NCI-H345 treated with DMSO at 0.1 percent for 48 hours (cell line): ENCODE measurements around the gene OGG1.

Experiments used
- DNase-seq: peaks from one replicate; lab custom pipeline; 2025; ENCODE audit not compliant: unreplicated experiment; lab: John Stamatoyannopoulos, UW

Gene OGG1

GRCh38 chr3:9727041-9727595 is 22.6 kb upstream of the OGG1 start:
- DNase-seq, result no peak

- DNase-seq, result no peak
Measured at GRCh38 chr3:9727743-9728142, 22.0 kb upstream of the OGG1 start.

- no peak for DNase-seq
Measured at GRCh38 chr3:9729419-9729818, 20.3 kb upstream of the OGG1 start.

GRCh38 chr3:9730657-9731205 is 19.0 kb upstream of the OGG1 start:
- DNase-seq, result peak; percentile 65

- peak; percentile 78 for DNase-seq
Measured at GRCh38 chr3:9731206-9732079, 18.3 kb upstream of the OGG1 start, which contains the start of gene BRPF1. BRPF1 (plus strand) TSS chr3:9731735; CDS start chr3:9734141, 2,406 bp downstream.

GRCh38 chr3:9732080-9732739 is 17.5 kb upstream of the OGG1 start:
- no peak for DNase-seq

GRCh38 chr3:9732740-9733115 is 17.0 kb upstream of the OGG1 start:
- no peak for DNase-seq

GRCh38 chr3:9736831-9737230 is 12.9 kb upstream of the OGG1 start:
- no peak for DNase-seq

GRCh38 chr3:9739181-9739580 is 10.6 kb upstream of the OGG1 start:
- DNase-seq, result no peak

- DNase-seq, result no peak
Measured at GRCh38 chr3:9742560-9742959, 7.2 kb upstream of the OGG1 start.

GRCh38 chr3:9743548-9743947 is 6.2 kb upstream of the OGG1 start:
- DNase-seq, result no peak

GRCh38 chr3:9744162-9744561 is 5.6 kb upstream of the OGG1 start:
- DNase-seq, result no peak

GRCh38 chr3:9745521-9745920 is 4.2 kb upstream of the OGG1 start:
- no peak for DNase-seq

- DNase-seq, result no peak
Measured at GRCh38 chr3:9746330-9746729, 3.4 kb upstream of the OGG1 start.

- DNase-seq, result no peak
Measured at GRCh38 chr3:9747267-9747666, 2.5 kb upstream of the OGG1 start.

GRCh38 chr3:9748031-9748430 is 1.7 kb upstream of the OGG1 start:
- no peak for DNase-seq

GRCh38 chr3:9749296-9749644 is 482 bp upstream of the OGG1 start:
- no peak for DNase-seq

GRCh38 chr3:9750556-9751411 is 1.0 kb downstream of the OGG1 start:
- DNase-seq, result no peak

- no peak for DNase-seq
Measured at GRCh38 chr3:9754678-9755077, 4.9 kb downstream of the OGG1 start.

GRCh38 chr3:9757427-9757826 is 7.7 kb downstream of the OGG1 start:
- DNase-seq, result no peak
